ENCODE results near the gene TCF4. TPM values are rescaled to one million over a fixed set of nuclear protein-coding genes. Genes with fewer than 3 reads are reported as not detected.
A peak's percentile ranks its signal among the peaks of the same experiment; 100 is the strongest.

TCF4 gene
- total and polyA plus RNA-seq, 2 of the 13 experiments (the other 11 are each of a cell fraction or from before 2014, with no cell fraction given): not detected

DNA sequence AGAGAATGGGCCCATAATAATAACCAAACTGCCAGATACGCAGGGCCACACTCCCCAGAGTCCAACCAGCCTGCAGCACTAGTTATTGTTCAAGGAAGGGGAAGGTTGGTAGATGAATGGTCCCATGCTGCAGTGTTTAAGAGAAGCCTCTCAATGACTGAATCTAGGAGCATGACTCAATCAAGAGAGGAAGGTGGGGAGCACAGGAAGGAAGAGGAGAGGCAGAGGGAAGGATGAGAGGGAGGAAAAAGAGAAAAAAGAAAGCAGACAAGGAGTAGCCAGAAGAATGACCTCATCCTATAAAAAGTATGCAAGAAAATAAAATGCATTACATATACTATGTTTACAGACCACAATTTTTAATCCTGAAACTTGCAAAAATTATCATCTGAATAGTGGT, 174.5 kb downstream of the TCF4 start:
- Histone ChIP-seq H3K4me1 (ENCODE audit: insufficient read depth, low read length) (no peaks in the 10 kb centered on the region), H3K27ac (ENCODE audit: extremely low read length, insufficient read depth, low read length) (no peak overlapping the region), H4K20me1 (ENCODE audit: insufficient read depth, low read length) (no peaks in the 10 kb centered on the region), H3K4me3 (replicated peaks in 1 of 3; ENCODE audit: insufficient read depth in 1 of 3, low read depth in 2 of 3, low read length in 3 of 3) (no peak overlapping the region), H3K79me2 (ENCODE audit: insufficient read depth, low read length) (no peaks in the 10 kb centered on the region), H3K27me3 (ENCODE audit: control insufficient read depth in 1 of 2, insufficient read depth in 2 of 2, low read length in 2 of 2) (no peaks in the 10 kb centered on the region), H3K9me3 (ENCODE audit: low read length) (no peaks in the 10 kb centered on the region), H3K4me2 (ENCODE audit: low read depth, low read length) (no peak overlapping the region), H2AFZ (ENCODE audit: low read length) (no peak overlapping the region), H3K9ac (ENCODE audit: insufficient read depth, low read depth, low read length) (no peak overlapping the region), H3K36me3 (replicated peaks in 1 of 2; ENCODE audit: control insufficient read depth in 1 of 2, insufficient read depth in 2 of 2, low read length in 2 of 2) (no peaks in the 10 kb centered on the region)
- intact Hi-C loops (cut with micrococcal nuclease; ENCODE audit: unreplicated experiment): no loop called here
- TF ChIP-seq CEBPB (IDR thresholded peaks at IDR 0.05; ENCODE audit: borderline replicate concordance, low read depth, low read length) (no peak), ATF7 (IDR thresholded peaks at IDR 0.05) (peak; percentile 83), ATF7 (CRISPR knock-in tag; IDR thresholded peaks at IDR 0.05) (no peak), RAD21 (CRISPR knock-in tag; IDR thresholded peaks at IDR 0.05) (no peak)
- CTCF ChIA-PET (ENCODE audit: low intra/inter-chr PET ratio, low total read pairs): interaction anchor here (3.4 kb wide), 1 partner anchor 1163 kb away, joined by 32 read pairs; no protein-coding TSS in a partner anchor
- BruUV-seq (replicated peaks): no TSS peak
- in situ Hi-C loops (cut with HindIII; ENCODE audit: extremely low pct_ligation_motif_present, low pct_unique_long_range_greater_than_20kb): no loop called here
- ATAC-seq (no peak), DNase-seq (ENCODE audit: low spot score) (no peak), FAIRE-seq (no peak)
- POLR2A ChIA-PET: no interaction called here
- 5% methylated on average over 1 of the region's 1 CpG for WGBS (ENCODE audit: low lambda C conversion rate)

DNA sequence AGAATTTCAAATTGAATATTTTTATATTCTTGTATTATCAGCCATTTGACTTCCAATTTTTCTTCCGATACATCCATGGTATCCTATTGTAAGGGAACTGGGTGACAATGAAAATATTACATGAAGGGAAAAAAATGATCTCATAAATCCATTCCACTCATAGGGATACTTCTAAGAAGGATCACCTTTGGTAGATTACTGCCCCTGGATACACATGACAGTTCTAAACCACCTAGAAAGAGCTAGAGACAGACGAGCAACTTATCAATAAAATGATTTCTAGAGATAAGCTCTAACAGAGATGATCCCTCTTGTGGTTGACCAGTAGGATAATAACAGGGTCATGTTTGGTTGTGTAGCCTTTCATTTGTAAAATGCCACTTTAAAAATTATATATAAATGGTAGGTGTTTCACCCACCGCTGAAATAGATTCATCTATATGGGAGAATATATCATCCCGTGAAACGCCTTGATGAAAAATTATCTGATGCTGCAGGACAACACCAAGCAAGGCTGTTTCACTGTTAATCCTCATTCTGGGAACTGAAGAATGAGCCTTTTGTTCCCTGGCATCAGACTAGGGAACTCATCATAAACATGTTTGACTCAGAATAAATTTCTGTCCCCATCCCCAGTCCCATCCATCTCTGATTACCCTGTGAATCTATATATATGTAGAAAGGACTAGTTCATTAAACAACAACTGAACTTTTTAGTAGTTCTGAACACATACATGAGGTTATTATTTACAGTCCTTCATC, 180.0 kb downstream of the TCF4 start:
- H3K79me2 ChIP-seq (ENCODE audit: insufficient read depth, low read length): no peaks in the 10 kb centered on the region
- H3K9me3 ChIP-seq (ENCODE audit: low read length): no peaks in the 10 kb centered on the region
- BruUV-seq (replicated peaks): no TSS peak
- H3K36me3 ChIP-seq (replicated peaks in 1 of 2; ENCODE audit: control insufficient read depth in 1 of 2, insufficient read depth in 2 of 2, low read length in 2 of 2): no peaks in the 10 kb centered on the region
- no peak overlapping the region for H3K27ac ChIP-seq (ENCODE audit: extremely low read length, insufficient read depth, low read length)
- no peak for FAIRE-seq
- no peak for DNase-seq (ENCODE audit: low spot score)
- in situ Hi-C loops (cut with HindIII; ENCODE audit: extremely low pct_ligation_motif_present, low pct_unique_long_range_greater_than_20kb): no loop called here
- WGBS (ENCODE audit: low lambda C conversion rate): 40% methylated on average over 5 of the region's 5 CpGs
- ChIA-PET POLR2A (no interaction called here), CTCF (ENCODE audit: low intra/inter-chr PET ratio, low total read pairs) (no interaction called here)
- H3K9ac ChIP-seq (ENCODE audit: insufficient read depth, low read depth, low read length): no peak overlapping the region
- H3K4me2 ChIP-seq (ENCODE audit: low read depth, low read length): no peak overlapping the region
- H4K20me1 ChIP-seq (ENCODE audit: insufficient read depth, low read length): no peaks in the 10 kb centered on the region
- no peaks in the 10 kb centered on the region for H3K4me1 ChIP-seq (ENCODE audit: insufficient read depth, low read length)
- H2AFZ ChIP-seq (ENCODE audit: low read length): no peak overlapping the region
- H3K4me3 ChIP-seq (replicated peaks in 1 of 3; ENCODE audit: insufficient read depth in 1 of 3, low read depth in 2 of 3, low read length in 3 of 3): no peak overlapping the region
- H3K27me3 ChIP-seq (ENCODE audit: control insufficient read depth in 1 of 2, insufficient read depth in 2 of 2, low read length in 2 of 2): no peaks in the 10 kb centered on the region
- intact Hi-C loops (cut with micrococcal nuclease; ENCODE audit: unreplicated experiment): no loop called here
- no peak for ATAC-seq
- TF ChIP-seq EEA1 (CRISPR knock-in tag; IDR thresholded peaks at IDR 0.05; ENCODE audit: borderline replicate concordance): no peak
- TF ChIP-seq, protein P1, sequence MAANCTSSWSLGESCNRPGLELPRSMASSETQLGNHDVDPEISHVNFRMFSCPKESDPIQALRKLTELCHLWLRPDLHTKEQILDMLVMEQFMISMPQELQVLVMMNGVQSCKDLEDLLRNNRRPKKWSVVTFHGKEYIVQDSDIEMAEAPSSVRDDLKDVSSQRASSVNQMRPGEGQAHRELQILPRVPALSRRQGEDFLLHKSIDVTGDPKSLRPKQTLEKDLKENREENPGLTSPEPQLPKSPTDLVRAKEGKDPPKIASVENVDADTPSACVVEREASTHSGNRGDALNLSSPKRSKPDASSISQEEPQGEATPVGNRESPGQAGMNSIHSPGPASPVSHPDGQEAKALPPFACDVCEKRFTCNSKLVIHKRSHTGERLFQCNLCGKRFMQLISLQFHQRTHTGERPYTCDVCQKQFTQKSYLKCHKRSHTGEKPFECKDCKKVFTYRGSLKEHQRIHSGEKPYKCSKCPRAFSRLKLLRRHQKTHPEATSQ (CRISPR knock-in tag; IDR thresholded peaks at IDR 0.05; ENCODE audit: borderline replicate concordance): no peak
- no peak for TF ChIP-seq TMF1 (CRISPR knock-in tag; IDR thresholded peaks at IDR 0.05; ENCODE audit: low read depth)
- no peak for TF ChIP-seq KLF16 (CRISPR knock-in tag; IDR thresholded peaks at IDR 0.05)
- TF ChIP-seq DPF2 (CRISPR knock-in tag; IDR thresholded peaks at IDR 0.05; ENCODE audit: borderline replicate concordance, low read depth): no peak
- no peak for TF ChIP-seq ZNF143 (CRISPR knock-in tag; IDR thresholded peaks at IDR 0.05)
- TF ChIP-seq ZNF331 (CRISPR knock-in tag; IDR thresholded peaks at IDR 0.05): no peak
- TF ChIP-seq WIZ (CRISPR knock-in tag; IDR thresholded peaks at IDR 0.05): no peak
- TF ChIP-seq ZNF431 (CRISPR knock-in tag; IDR thresholded peaks at IDR 0.05; ENCODE audit: borderline replicate concordance, low read depth): no peak

Data from HepG2 (cell line).